Measurements from ENCODE around the gene CDKN2B.

Gene CDKN2B

DNA sequence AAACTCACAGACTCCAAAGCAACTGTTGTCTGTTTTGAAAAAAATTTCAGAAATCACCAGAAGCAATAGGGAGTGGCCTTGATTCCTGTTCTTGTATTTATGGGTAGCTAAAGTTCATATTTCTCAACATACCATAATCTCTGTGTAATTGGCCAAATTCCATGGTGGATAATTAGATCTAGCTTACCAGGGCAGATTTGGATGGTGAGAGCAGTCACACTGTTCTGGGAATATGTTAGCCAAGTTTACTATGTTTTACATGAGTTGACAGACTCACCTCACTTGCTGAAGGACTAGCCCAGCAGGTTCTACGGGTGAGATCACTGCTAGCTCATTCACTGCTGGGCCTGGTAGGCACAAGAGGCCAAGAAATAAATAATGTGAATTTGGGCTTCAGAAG lies 32.7 kb upstream of the CDKN2B start:
- H3K4me3 ChIP-seq (ENCODE audit: severe bottlenecking), result no peak overlapping the region
- DNase-seq (ENCODE audit: low spot score), result no peak
- peaks cover 76% of the 10 kb centered on the region for H3K4me1 ChIP-seq (ENCODE audit: insufficient read depth, poor library complexity, severe bottlenecking)
- no peaks in the 10 kb centered on the region for H3K36me3 ChIP-seq (ENCODE audit: low read depth)
- peak; percentile 87 for ATAC-seq (ENCODE audit: low read depth)
- H3K27me3 ChIP-seq (ENCODE audit: insufficient read depth, poor library complexity, severe bottlenecking), result no peaks in the 10 kb centered on the region
- no peaks in the 10 kb centered on the region for H3K9me3 ChIP-seq (ENCODE audit: severe bottlenecking)
- H3K27ac ChIP-seq (ENCODE audit: poor library complexity, severe bottlenecking), result peak overlapping the region; percentile 79
- TF ChIP-seq, protein P1, sequence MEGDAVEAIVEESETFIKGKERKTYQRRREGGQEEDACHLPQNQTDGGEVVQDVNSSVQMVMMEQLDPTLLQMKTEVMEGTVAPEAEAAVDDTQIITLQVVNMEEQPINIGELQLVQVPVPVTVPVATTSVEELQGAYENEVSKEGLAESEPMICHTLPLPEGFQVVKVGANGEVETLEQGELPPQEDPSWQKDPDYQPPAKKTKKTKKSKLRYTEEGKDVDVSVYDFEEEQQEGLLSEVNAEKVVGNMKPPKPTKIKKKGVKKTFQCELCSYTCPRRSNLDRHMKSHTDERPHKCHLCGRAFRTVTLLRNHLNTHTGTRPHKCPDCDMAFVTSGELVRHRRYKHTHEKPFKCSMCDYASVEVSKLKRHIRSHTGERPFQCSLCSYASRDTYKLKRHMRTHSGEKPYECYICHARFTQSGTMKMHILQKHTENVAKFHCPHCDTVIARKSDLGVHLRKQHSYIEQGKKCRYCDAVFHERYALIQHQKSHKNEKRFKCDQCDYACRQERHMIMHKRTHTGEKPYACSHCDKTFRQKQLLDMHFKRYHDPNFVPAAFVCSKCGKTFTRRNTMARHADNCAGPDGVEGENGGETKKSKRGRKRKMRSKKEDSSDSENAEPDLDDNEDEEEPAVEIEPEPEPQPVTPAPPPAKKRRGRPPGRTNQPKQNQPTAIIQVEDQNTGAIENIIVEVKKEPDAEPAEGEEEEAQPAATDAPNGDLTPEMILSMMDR (IDR thresholded peaks at IDR 0.05; ENCODE audit: poor library complexity, severe bottlenecking), result no peak

DNA sequence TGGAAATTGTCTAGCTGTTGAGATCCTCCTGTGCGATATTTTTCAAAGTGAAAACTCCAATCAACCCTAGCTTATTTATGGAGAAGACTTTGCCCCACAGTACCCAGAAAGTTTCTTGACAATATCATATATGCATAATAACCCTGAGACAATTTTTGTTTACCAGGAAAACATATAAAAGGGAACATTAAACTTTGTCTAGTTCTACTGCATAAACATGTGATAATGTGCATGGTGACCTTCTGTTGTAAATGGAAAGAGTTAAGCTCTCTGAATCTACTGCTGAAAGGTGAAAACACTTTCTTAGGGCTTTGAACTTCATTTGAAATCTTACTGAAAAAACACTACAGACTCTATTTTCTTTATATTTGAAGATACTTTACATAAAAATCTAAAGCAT lies 32.2 kb upstream of the CDKN2B start:
- Histone ChIP-seq H3K27ac (ENCODE audit: poor library complexity, severe bottlenecking) (peak overlapping the region; percentile 79), H3K9me3 (ENCODE audit: severe bottlenecking) (no peaks in the 10 kb centered on the region), H3K27me3 (ENCODE audit: insufficient read depth, poor library complexity, severe bottlenecking) (no peaks in the 10 kb centered on the region), H3K4me3 (ENCODE audit: severe bottlenecking) (no peak overlapping the region), H3K4me1 (ENCODE audit: insufficient read depth, poor library complexity, severe bottlenecking) (peaks cover 81% of the 10 kb centered on the region), H3K36me3 (ENCODE audit: low read depth) (no peaks in the 10 kb centered on the region)
- TF ChIP-seq, protein P1 (IDR thresholded peaks at IDR 0.05; ENCODE audit: poor library complexity, severe bottlenecking), result no peak
- DNase-seq (ENCODE audit: low spot score), result no peak
- no peak for ATAC-seq (ENCODE audit: low read depth)

DNA sequence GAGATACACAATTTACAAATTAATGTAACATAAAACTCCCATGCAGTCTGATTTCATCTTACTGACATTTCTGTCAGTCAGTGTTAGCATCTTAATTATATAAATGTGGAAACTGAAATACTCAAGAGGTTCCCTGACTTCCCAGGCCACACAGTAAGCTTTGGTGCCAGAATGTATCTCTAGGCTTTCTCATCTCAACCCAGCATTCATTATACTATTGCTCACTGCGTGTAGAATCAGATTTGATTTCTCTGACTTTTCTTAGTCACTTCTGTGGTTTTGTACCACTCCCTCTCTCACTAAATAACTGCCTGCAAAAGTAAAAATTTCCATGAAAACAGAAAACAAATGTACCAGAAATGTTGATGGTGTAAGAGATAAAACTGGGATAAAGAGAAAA lies 31.7 kb upstream of the CDKN2B start:
- no peaks in the 10 kb centered on the region for H3K27me3 ChIP-seq (ENCODE audit: insufficient read depth, poor library complexity, severe bottlenecking)
- no peak overlapping the region for H3K4me3 ChIP-seq (ENCODE audit: severe bottlenecking)
- H3K27ac ChIP-seq (ENCODE audit: poor library complexity, severe bottlenecking), result peak overlapping the region; percentile 79
- peaks cover 86% of the 10 kb centered on the region for H3K4me1 ChIP-seq (ENCODE audit: insufficient read depth, poor library complexity, severe bottlenecking)
- no peak for DNase-seq (ENCODE audit: low spot score)
- H3K9me3 ChIP-seq (ENCODE audit: severe bottlenecking), result no peaks in the 10 kb centered on the region
- TF ChIP-seq, protein P1 (IDR thresholded peaks at IDR 0.05; ENCODE audit: poor library complexity, severe bottlenecking), result no peak
- H3K36me3 ChIP-seq (ENCODE audit: low read depth), result no peaks in the 10 kb centered on the region
- ATAC-seq (ENCODE audit: low read depth), result peak; percentile 48; the same call in 2 of the 3 replicates

DNA sequence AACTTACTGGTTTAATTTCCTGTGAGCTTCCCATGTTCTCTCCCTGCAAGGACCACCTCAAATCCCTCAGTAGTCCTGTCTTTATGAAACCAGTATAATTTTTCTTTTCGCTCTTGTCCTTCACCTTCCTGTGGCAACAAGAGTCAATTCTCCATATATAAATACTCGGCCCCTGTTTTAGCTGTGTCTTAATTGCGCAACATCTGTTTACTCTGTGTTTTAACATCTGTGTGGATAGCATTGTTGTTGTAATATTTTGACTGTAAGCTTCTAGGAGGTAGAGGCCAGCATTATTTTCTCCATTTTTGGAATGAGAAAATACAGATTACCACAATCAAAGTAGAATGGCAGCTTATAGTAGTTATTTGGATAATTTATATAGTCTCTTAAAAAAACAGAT lies 30.2 kb upstream of the CDKN2B start:
- DNase-seq (ENCODE audit: low spot score) (no peak), ATAC-seq (ENCODE audit: low read depth) (no peak)
- no peaks in the 10 kb centered on the region for H3K27me3 ChIP-seq (ENCODE audit: insufficient read depth, poor library complexity, severe bottlenecking)
- H3K27ac ChIP-seq (ENCODE audit: poor library complexity, severe bottlenecking), result peak overlapping the region; percentile 87
- no peaks in the 10 kb centered on the region for H3K9me3 ChIP-seq (ENCODE audit: severe bottlenecking)
- H3K36me3 ChIP-seq (ENCODE audit: low read depth), result no peaks in the 10 kb centered on the region
- H3K4me3 ChIP-seq (ENCODE audit: severe bottlenecking), result no peak overlapping the region
- TF ChIP-seq, protein P1 (IDR thresholded peaks at IDR 0.05; ENCODE audit: poor library complexity, severe bottlenecking), result no peak
- H3K4me1 ChIP-seq (ENCODE audit: insufficient read depth, poor library complexity, severe bottlenecking), result peaks cover 75% of the 10 kb centered on the region

DNA sequence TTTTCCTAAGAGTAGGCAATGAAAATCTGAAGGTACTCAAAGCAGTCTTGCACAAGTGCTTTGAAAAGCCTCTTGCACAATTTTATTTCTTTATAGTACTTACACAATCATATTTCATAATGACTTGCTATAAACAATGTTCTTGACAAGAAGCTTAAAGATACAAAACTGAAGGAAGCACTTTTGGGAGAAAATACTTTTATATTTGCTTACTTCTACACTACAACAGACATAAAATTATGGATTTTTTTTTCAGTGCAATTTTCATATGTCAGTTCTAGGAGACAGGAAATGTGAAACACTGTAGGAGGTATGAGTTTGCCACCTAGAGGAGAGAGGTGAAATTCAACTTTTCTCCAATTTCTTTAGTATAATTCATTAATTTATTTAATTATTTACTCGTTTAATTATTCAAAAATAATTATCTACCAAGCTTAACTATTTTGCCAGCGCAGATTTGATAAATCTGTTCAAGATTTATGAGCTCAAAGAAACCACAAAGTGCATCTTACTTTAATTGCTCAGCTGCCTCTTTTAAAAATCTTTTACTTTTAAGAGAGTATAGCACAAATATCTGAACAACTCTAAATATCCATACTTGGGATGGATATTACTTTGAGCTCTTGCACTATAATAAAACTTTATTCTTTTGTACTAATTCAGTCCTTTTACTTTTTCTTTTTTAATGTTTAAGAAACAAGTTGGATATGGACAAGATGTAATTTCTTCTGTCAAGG lies 29.0 kb upstream of the CDKN2B start:
- TF ChIP-seq, protein P1 (IDR thresholded peaks at IDR 0.05; ENCODE audit: poor library complexity, severe bottlenecking), result peak; percentile 87
- H3K27me3 ChIP-seq (ENCODE audit: insufficient read depth, poor library complexity, severe bottlenecking), result no peaks in the 10 kb centered on the region
- peak overlapping the region; percentile 87 for H3K27ac ChIP-seq (ENCODE audit: poor library complexity, severe bottlenecking)
- no peak for DNase-seq (ENCODE audit: low spot score)
- H3K4me3 ChIP-seq (ENCODE audit: severe bottlenecking), result no peak overlapping the region
- no peaks in the 10 kb centered on the region for H3K9me3 ChIP-seq (ENCODE audit: severe bottlenecking)
- ATAC-seq (ENCODE audit: low read depth), result no peak
- H3K4me1 ChIP-seq (ENCODE audit: insufficient read depth, poor library complexity, severe bottlenecking), result peaks cover 78% of the 10 kb centered on the region
- peaks cover 5% of the 10 kb centered on the region; the same call in 1 of the 2 replicates for H3K36me3 ChIP-seq (ENCODE audit: low read depth)
